Loucy (cell line): ENCODE data around the gene PDE4D.

ENCODE experiments used
- H2AFZ ChIP-seq: fragments of 200-600 bp; sonication (generic); 2 replicates; pipeline ENCODE4 v1.6.0; 2016; ENCODE audit warnings: antibody characterized with exemption, mild to moderate bottlenecking, low read length, moderate library complexity
- H3F3A ChIP-seq: fragments of 200-600 bp; 2 replicates; pipeline ENCODE4 v1.6.0; 2016; ENCODE audit warnings: antibody characterized with exemption, low read depth, mild to moderate bottlenecking
- H3K27me3 ChIP-seq: fragments of 200-600 bp; sonication (generic); 2 replicates; pipeline ENCODE4 v1.6.1; 2014; ENCODE audit warnings: low read length, mild to moderate bottlenecking; ENCODE audit not compliant: insufficient read depth, poor library complexity, severe bottlenecking
- H3K36me3 ChIP-seq: fragments of 200-600 bp; sonication (generic); 2 replicates; pipeline ENCODE4 v1.6.1; 2016; ENCODE audit warnings: low read length; ENCODE audit not compliant: insufficient read depth
- H3K4me1 ChIP-seq: fragments of 200-600 bp; sonication (generic); 2 replicates; pipeline ENCODE4 v1.5.1; 2014; ENCODE audit warnings: low read length, mild to moderate bottlenecking; ENCODE audit not compliant: insufficient read depth, poor library complexity, severe bottlenecking
- H3K4me2 ChIP-seq: fragments of 200-600 bp; sonication (generic); 2 replicates; pipeline ENCODE4 v1.6.0; 2014; ENCODE audit warnings: antibody characterized with exemption, low read length, low read depth, mild to moderate bottlenecking; ENCODE audit not compliant: poor library complexity, severe bottlenecking
- H3K4me3 ChIP-seq: fragments of 200-600 bp; sonication (generic); 2 replicates; pipeline ENCODE4 v1.5.1; 2014; ENCODE audit warnings: low read length, mild to moderate bottlenecking, mixed read lengths; ENCODE audit not compliant: poor library complexity, severe bottlenecking
- H3K79me2 ChIP-seq: fragments of 200-600 bp; sonication (generic); 2 replicates; pipeline ENCODE4 v1.6.1; 2014; ENCODE audit warnings: low read length; ENCODE audit not compliant: insufficient read depth
- H3K9ac ChIP-seq: fragments of 200-600 bp; sonication (generic); 2 replicates; pipeline ENCODE4 v1.6.0; 2014; ENCODE audit warnings: mild to moderate bottlenecking, low read depth, low read length, moderate library complexity; ENCODE audit not compliant: poor library complexity, severe bottlenecking
- H3K9me2 ChIP-seq: fragments of 200-600 bp; sonication (generic); replicated peaks from 2 replicates; pipeline ENCODE4 v1.6.1; 2016; ENCODE audit warnings: low read depth, low read length, mixed read lengths
- H3K9me3 ChIP-seq: fragments of 200-600 bp; sonication (generic); 2 replicates; pipeline ENCODE4 v1.6.1; 2014; ENCODE audit warnings: mild to moderate bottlenecking, antibody characterized with exemption, low read length, low read depth; ENCODE audit not compliant: insufficient read depth
- H4K20me1 ChIP-seq: fragments of 200-600 bp; sonication (generic); 2 replicates; pipeline ENCODE4 v1.6.0; 2014; ENCODE audit warnings: antibody characterized with exemption, low read length, mild to moderate bottlenecking; ENCODE audit not compliant: insufficient read depth, poor library complexity, severe bottlenecking
- CTCF ChIP-seq: fragments of 200-600 bp; sonication (generic); conservative IDR thresholded peaks from 2 replicates; pipeline ENCODE4 v1.5.1; 2014; ENCODE audit warnings: mild to moderate bottlenecking, antibody characterized with exemption, low read length
- EZH2phosphoT487 ChIP-seq: fragments of 200-600 bp; IDR thresholded peaks from 2 replicates; pipeline ENCODE4 v1.6.1; 2018; ENCODE audit warnings: antibody characterized with exemption, mild to moderate bottlenecking, moderate library complexity, borderline replicate concordance

The PDE4D gene

DNA sequence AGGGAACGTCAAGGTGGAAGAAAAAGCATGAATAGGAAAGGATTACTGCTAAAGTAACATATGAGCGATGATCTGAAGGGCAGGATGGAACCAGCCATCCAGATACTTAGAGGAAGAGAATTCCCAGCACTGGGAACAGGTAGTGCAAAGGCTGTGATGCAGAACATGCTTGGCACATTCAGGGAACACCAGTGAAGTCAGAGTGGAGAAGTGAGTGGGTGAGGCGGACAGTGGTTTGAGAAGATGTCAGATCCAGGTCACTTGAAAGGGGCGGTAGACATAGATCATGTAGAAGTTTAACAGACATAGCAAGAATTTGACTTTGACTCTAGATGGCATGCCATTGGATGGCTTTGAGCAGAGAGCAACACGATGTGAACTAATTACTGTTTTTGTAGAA, 374.2 kb downstream of the PDE4D start:
- H3K79me2 ChIP-seq = no peaks in the 10 kb centered on the region
- no peaks in the 10 kb centered on the region for H3K9me2 ChIP-seq
- H3K4me2 ChIP-seq = no peak overlapping the region

DNA sequence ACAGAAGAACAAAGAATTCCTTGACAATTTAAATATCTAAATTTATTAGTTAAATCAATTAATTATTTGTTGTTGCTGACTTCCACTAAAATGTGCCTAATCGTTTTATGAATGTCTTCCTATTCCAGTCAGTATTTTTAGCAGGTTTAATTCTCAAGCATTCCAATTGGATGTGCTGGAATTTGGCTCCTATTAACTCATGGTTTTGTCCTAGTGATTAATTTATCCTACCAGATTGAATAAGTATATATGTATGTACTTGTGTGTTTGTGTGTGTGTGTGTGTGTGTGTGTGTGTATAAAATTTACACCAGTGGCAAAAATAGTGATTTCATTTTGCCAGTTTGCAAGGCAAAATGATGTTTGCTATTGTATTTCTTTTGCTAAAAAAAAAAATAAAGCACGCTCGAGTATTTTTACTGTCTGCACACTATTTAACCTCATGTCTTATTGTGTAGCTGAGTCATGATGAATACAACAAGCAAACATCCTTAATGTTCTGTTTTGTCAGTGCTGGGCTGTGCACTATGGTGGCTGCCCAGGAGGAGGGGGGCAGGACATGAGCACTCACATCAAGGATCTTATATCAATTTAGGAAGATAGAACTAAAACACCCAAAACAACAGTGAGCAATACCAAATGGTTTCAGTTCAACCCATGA, 375.5 kb downstream of the PDE4D start:
- Histone ChIP-seq H3K79me2 (no peaks in the 10 kb centered on the region), H3K9me2 (no peaks in the 10 kb centered on the region), H3K9me3 (peaks cover 2% of the 10 kb centered on the region; the same call in 1 of the 2 replicates), H3K9ac (no peak overlapping the region), H3F3A (no peaks in the 10 kb centered on the region), H3K27me3 (no peaks in the 10 kb centered on the region), H3K4me1 (peaks cover 8% of the 10 kb centered on the region), H3K4me2 (no peak overlapping the region), H3K4me3 (no peak overlapping the region), H3K36me3 (no peaks in the 10 kb centered on the region), H2AFZ (no peak overlapping the region), H4K20me1 (no peaks in the 10 kb centered on the region)
- TF ChIP-seq CTCF (no peak), EZH2phosphoT487 (no peak)

More for the DNA sequence above, 374.2 kb downstream of the PDE4D start:
- TF ChIP-seq CTCF (no peak), EZH2phosphoT487 (no peak)
- no peak overlapping the region for H3K9ac ChIP-seq
- peaks cover 8% of the 10 kb centered on the region for H3K4me1 ChIP-seq
- no peak overlapping the region for H3K4me3 ChIP-seq
- H3K9me3 ChIP-seq = peaks cover 11% of the 10 kb centered on the region; the same call in 1 of the 2 replicates
- H3F3A ChIP-seq = no peaks in the 10 kb centered on the region
- no peaks in the 10 kb centered on the region for H4K20me1 ChIP-seq
- H2AFZ ChIP-seq = no peak overlapping the region
- no peaks in the 10 kb centered on the region for H3K36me3 ChIP-seq
- no peaks in the 10 kb centered on the region for H3K27me3 ChIP-seq

GRCh38 chr5:59516161-59516560, 377.4 kb downstream of the PDE4D start:
- Histone ChIP-seq H3K9me2 (no peaks in the 10 kb centered on the region), H3K4me2 (no peak overlapping the region), H3K4me3 (no peak overlapping the region), H3K36me3 (no peaks in the 10 kb centered on the region), H3K4me1 (no peaks in the 10 kb centered on the region), H3K79me2 (no peaks in the 10 kb centered on the region), H3K27me3 (no peaks in the 10 kb centered on the region), H4K20me1 (no peaks in the 10 kb centered on the region), H3K9ac (no peak overlapping the region), H2AFZ (no peak overlapping the region; the same call in 1 of the 2 replicates), H3K9me3 (no peaks in the 10 kb centered on the region), H3F3A (no peaks in the 10 kb centered on the region)
- TF ChIP-seq EZH2phosphoT487 (no peak), CTCF (no peak)
